ENCODE measurements around the gene NT5E. TPM values are rescaled to one million over a fixed set of nuclear protein-coding genes. Genes with fewer than 3 reads are reported as not detected.

NT5E gene
- total RNA-seq, 1 experiment from 2014 or later, result 0.52 TPM

GRCh38 chr6:85473748-85474147 is 23.9 kb downstream of the NT5E start:
- Histone ChIP-seq H3K9me3 (ENCODE audit: control insufficient read depth, low read depth, low read length) (no peaks in the 10 kb centered on the region), H3K27me3 (ENCODE audit: insufficient read depth, low read length) (no peaks in the 10 kb centered on the region), H2AK5ac (ENCODE audit: insufficient read length, low read length) (no peak overlapping the region), H3K4me1 (ENCODE audit: insufficient read depth, low read length) (no peaks in the 10 kb centered on the region), H4K20me1 (ENCODE audit: control insufficient read depth, insufficient read depth, insufficient read length) (no peaks in the 10 kb centered on the region), H2BK5ac (ENCODE audit: insufficient read length, low read length) (no peak overlapping the region), H3K79me1 (ENCODE audit: insufficient read depth, low read depth, low read length, poor library complexity, severe bottlenecking) (no peaks in the 10 kb centered on the region), H3K4ac (ENCODE audit: low read depth, low read length) (no peak overlapping the region), H3K14ac (ENCODE audit: insufficient read depth, low read length) (no peak overlapping the region), H3K79me2 (ENCODE audit: insufficient read depth, low read length) (no peaks in the 10 kb centered on the region), H3K27ac (ENCODE audit: insufficient read length, low read depth, low read length) (no peak overlapping the region), H4K91ac (ENCODE audit: insufficient read length, low read depth, low read length) (no peak overlapping the region), H2BK12ac (ENCODE audit: insufficient read length, low read depth, low read length) (no peak overlapping the region), H3K23ac (ENCODE audit: insufficient read length, low read depth, low read length) (no peak overlapping the region), H3K56ac (ENCODE audit: insufficient read length, low read depth, low read length) (no peak overlapping the region), H4K8ac (replicated peaks; ENCODE audit: insufficient read length, low read depth, low read length) (no peak overlapping the region), H3K4me2 (ENCODE audit: insufficient read depth, insufficient read length, low read length) (no peak overlapping the region), H2BK15ac (ENCODE audit: low read depth, low read length) (no peak overlapping the region), H3T11ph (ENCODE audit: low read length) (no peak overlapping the region), H3K18ac (ENCODE audit: insufficient read length, low read depth, low read length) (no peak overlapping the region), H2AFZ (ENCODE audit: low read length) (no peak overlapping the region), H3K9ac (ENCODE audit: extremely low read depth, insufficient read length, low read length) (no peak overlapping the region), H2BK20ac (ENCODE audit: low read depth, low read length, poor library complexity, severe bottlenecking) (no peak overlapping the region), H4K5ac (ENCODE audit: insufficient read length, low read depth, low read length) (no peak overlapping the region), H2BK120ac (ENCODE audit: low read depth, low read length, poor library complexity, severe bottlenecking) (no peak overlapping the region), H3K23me2 (ENCODE audit: insufficient read length, low read depth, low read length, poor library complexity, severe bottlenecking) (no peaks in the 10 kb centered on the region)
- Mint-ChIP-seq H3K9me3 (peaks cover 10 to 15% of the 10 kb centered on the region in 2 experiments), H3K36me3 (ENCODE audit: insufficient read depth in 1 of 3, low read depth in 3 of 3) (peaks cover 0 to 13% (median 3%) of the 10 kb centered on the region in 3 experiments; a peak in 3 of 7 replicates), H3K27ac (no peak overlapping the region), H3K4me1 (peaks cover 0 to 2% of the 10 kb centered on the region in 2 experiments; a peak in 2 of 4 replicates), H3K4me3 (no peak overlapping the region), H3K27me3 (ENCODE audit: low read depth) (no peaks in the 10 kb centered on the region)
- DNase-seq, result no peak
- WGBS (ENCODE audit: extremely low coverage, insufficient read length, low lambda C conversion rate), result no CpG with 5 or more reads among the region's 1 CpG
- no peak for TF ChIP-seq CTCF (conservative IDR thresholded peaks at IDR 0.05)
